B cell (primary cell): Measurements from ENCODE around the gene DNAH8. TPM values are rescaled to one million over a fixed set of nuclear protein-coding genes. Genes with fewer than 3 reads are reported as not detected.

Experiments used
- ATAC-seq: fragments of 200-7000 bp; cut with Tn5 transposase; one replicate; pipeline ENCODE4 v1.10.0; 2021; ENCODE audit warnings: low read depth, mild to moderate bottlenecking, moderate number of reproducible peaks, moderate library complexity
- CTCF ChIA-PET: fragments of 350-600 bp; sonication (Branson Sonifier 250); formaldehyde crosslinking; loops from one replicate; lab custom pipeline; 2021; ENCODE audit warnings: antibody characterized with exemption, inconsistent platforms; lab: Charles Lee
- POLR2A ChIA-PET: fragments of 350-600 bp; sonication (Branson Sonifier 250); formaldehyde crosslinking; loops from one replicate; lab custom pipeline; 2021; ENCODE audit warnings: antibody characterized with exemption; lab: Charles Lee
- DNase-seq: peaks from one replicate; pipeline ENCODE4 v3.0.0; 2013
- H2AFZ ChIP-seq: 2 replicates; pipeline ENCODE4 v1.6.1; 2012; ENCODE audit warnings: mild to moderate bottlenecking, low read depth, low read length; ENCODE audit not compliant: insufficient read depth, poor library complexity, severe bottlenecking
- H3K27ac ChIP-seq, 2 donors: 1 replicate in 1 of 2; 2 replicates in 1 of 2; pipeline ENCODE4 v1.5.1; 2012 to 2013; ENCODE audit warnings: low read length in 2 of 2, mild to moderate bottlenecking in 2 of 2, moderate library complexity in 1 of 2
- H3K27me3 ChIP-seq, 4 experiments: fragments of 200-600 bp in 1 of 4; sonication (generic) in 1 of 4; replicated peaks in 1 of 4; 1 replicate in 2 of 4; 2 replicates in 2 of 4; pipeline versions ENCODE4 v1.6.1 to v1.7.0; 2013 to 2016; ENCODE audit warnings: low read length in 3 of 4, mild to moderate bottlenecking in 2 of 4, mixed read lengths in 1 of 4, moderate library complexity in 1 of 4; ENCODE audit not compliant: insufficient read depth in 4 of 4, control insufficient read depth in 3 of 4; ENCODE audit errors: control extremely low read depth in 1 of 4
- H3K36me3 ChIP-seq, 2 experiments: replicated peaks in 1 of 2; 1 replicate in 1 of 2; 2 replicates in 1 of 2; pipeline versions ENCODE4 v1.6.1 to v1.7.1; 2013; ENCODE audit warnings: low read length in 1 of 2; ENCODE audit not compliant: insufficient read depth in 2 of 2, control insufficient read depth in 1 of 2; ENCODE audit errors: control extremely low read depth in 1 of 2, extremely low read depth in 1 of 2
- H3K4me1 ChIP-seq, 2 donors: fragments of 200-600 bp in 1 of 2; sonication (generic) in 1 of 2; 1 replicate in 1 of 2; 2 replicates in 1 of 2; pipeline versions ENCODE4 v1.5.1 to v1.6.1; 2013 to 2017; ENCODE audit warnings: low read length in 2 of 2; ENCODE audit not compliant: control insufficient read depth in 2 of 2, insufficient read depth in 2 of 2
- H3K4me2 ChIP-seq: replicated peaks from 2 replicates; pipeline ENCODE3; 2012; ENCODE audit warnings: mild to moderate bottlenecking, low read depth, low read length; ENCODE audit not compliant: poor library complexity, severe bottlenecking
- H3K4me3 ChIP-seq, 5 experiments: fragments of 200-600 bp in 1 of 5; sonication (generic) in 1 of 5; 1 replicate in 3 of 5; 2 replicates in 2 of 5; pipeline versions ENCODE4 v1.5.1 to v1.7.0; 2011 to 2016; ENCODE audit warnings: low read length in 4 of 5, mild to moderate bottlenecking in 4 of 5, low read depth in 2 of 5, control low read depth in 1 of 5, moderate library complexity in 1 of 5; ENCODE audit not compliant: insufficient read depth in 1 of 5; ENCODE audit errors: control extremely low read depth in 1 of 5, extremely low read depth in 1 of 5
- H3K79me2 ChIP-seq: fragments of 200-600 bp; sonication (generic); one replicate; pipeline ENCODE4 v1.6.0; 2016; ENCODE audit warnings: low read length; ENCODE audit not compliant: control insufficient read depth, insufficient read depth
- H3K9ac ChIP-seq: fragments of 200-600 bp; sonication (generic); 2 replicates; pipeline ENCODE4 v1.6.1; 2017; ENCODE audit warnings: mild to moderate bottlenecking, low read length, moderate library complexity
- H3K9me3 ChIP-seq, 3 donors: one replicate each; pipeline versions ENCODE4 v1.6.1 to v1.7.1; 2013; ENCODE audit warnings: low read length in 2 of 3; ENCODE audit not compliant: control insufficient read depth in 2 of 3, insufficient read depth in 1 of 3; ENCODE audit errors: control extremely low read depth in 1 of 3
- H4K20me1 ChIP-seq: 2 replicates; pipeline ENCODE4 v1.6.0; 2012; ENCODE audit warnings: mild to moderate bottlenecking, low read length; ENCODE audit not compliant: insufficient read depth, control insufficient read depth, poor library complexity, severe bottlenecking
- H3K27ac Mint-ChIP-seq: one replicate; pipeline ENCODE4 v1.8.0; 2021; ENCODE audit warnings: mixed read lengths
- H3K27me3 Mint-ChIP-seq: one replicate; pipeline ENCODE4 v1.8.0; 2021; ENCODE audit warnings: mixed read lengths
- H3K4me1 Mint-ChIP-seq: one replicate; pipeline ENCODE4 v1.8.0; 2021; ENCODE audit warnings: mixed read lengths
- H3K4me3 Mint-ChIP-seq: one replicate; pipeline ENCODE4 v1.8.0; 2021; ENCODE audit warnings: mixed read lengths
- H3K9me3 Mint-ChIP-seq: one replicate; pipeline ENCODE4 v1.8.0; 2022; ENCODE audit warnings: mixed read lengths; ENCODE audit not compliant: insufficient read depth
- CTCF ChIP-seq: fragments of 200-600 bp; IDR thresholded peaks from one replicate; pipeline ENCODE4 v1.8.0; 2022; ENCODE audit warnings: antibody characterized with exemption, mild to moderate bottlenecking
- EZH2 ChIP-seq: IDR thresholded peaks from 2 replicates; pipeline ENCODE4 v1.6.1; 2012; ENCODE audit warnings: borderline replicate concordance, low read depth, mild to moderate bottlenecking, moderate library complexity, low read length; ENCODE audit not compliant: insufficient read depth, poor library complexity, severe bottlenecking
- WGBS: methylation state at CpG from one replicate; pipeline ENCODE4 v1.1.5; 2013; ENCODE audit warnings: missing lambda C conversion rate; ENCODE audit not compliant: insufficient coverage; 5-methylcytosine and 5-hydroxymethylcytosine counted together
- intact Hi-C: fragments of 100-400 bp; cut with micrococcal nuclease; formaldehyde crosslinking; loops from one replicate; pipeline ENCODE4 v1.10.0; 2022
- polyA plus RNA-seq: library from polyadenylated mRNA; depleted of rRNA; stranded (reverse); fragments of >200 nt; gene quantifications from 2 replicates; pipeline ENCODE4 v1.2.3, GENCODE V29; 2012
- total RNA-seq, 2 donors: library from RNA; stranded (reverse); fragments of 120-200 nt in 1 of 2; gene quantifications; 1 replicate in 1 of 2; 2 replicates in 1 of 2; pipeline versions ENCODE4 v1.2.3 to v1.2.4, GENCODE V29; 2013 to 2022

Gene DNAH8
- total and polyA plus RNA-seq, 2 donors (not counting 1 experiment from before 2014, with no cell fraction given): 0.69 to 1.1 TPM

DNA sequence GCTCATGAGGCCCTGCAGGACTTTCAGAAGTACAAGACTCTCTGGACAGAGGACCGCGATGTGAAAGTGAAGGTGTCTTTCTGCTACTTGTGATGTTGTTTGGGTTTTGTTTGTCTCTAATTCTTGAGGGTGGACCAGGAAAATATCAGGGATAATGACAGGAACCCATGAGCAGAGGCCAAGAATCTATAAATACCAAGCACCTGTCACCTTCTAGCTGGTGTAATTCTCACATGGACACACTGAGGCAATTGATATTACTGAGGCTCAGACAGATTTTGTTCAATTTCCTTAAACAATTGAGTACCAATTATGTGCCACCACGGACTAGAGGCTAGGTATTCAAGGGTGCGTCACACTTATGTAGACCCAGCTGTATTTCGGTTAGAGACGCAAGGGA is 107.9 kb downstream of the DNAH8 start:
- intact Hi-C loops: no loop called here
- CTCF ChIA-PET: no interaction called here
- H3K27me3 ChIP-seq: peaks cover 0 to 3% (median 1%) of the 10 kb centered on the region in 4 experiments
- H3K4me2 ChIP-seq: no peak overlapping the region
- peaks cover 5% of the 10 kb centered on the region for H3K9me3 Mint-ChIP-seq
- DNase-seq (no peak), ATAC-seq (no peak)
- POLR2A ChIA-PET: no interaction called here
- no peaks in the 10 kb centered on the region for H4K20me1 ChIP-seq
- H3K9ac ChIP-seq: no peak overlapping the region
- peaks cover 6% of the 10 kb centered on the region for H3K27me3 Mint-ChIP-seq
- H3K27ac ChIP-seq: no peak overlapping the region
- no peaks in the 10 kb centered on the region for H3K4me1 ChIP-seq
- H3K4me3 ChIP-seq: no peak overlapping the region
- H3K36me3 ChIP-seq: no peaks in the 10 kb centered on the region
- no peaks in the 10 kb centered on the region for H3K9me3 ChIP-seq
- no peak for TF ChIP-seq CTCF
- TF ChIP-seq EZH2: no peak
- H2AFZ ChIP-seq: no peak overlapping the region
- H3K4me3 Mint-ChIP-seq: no peak overlapping the region
- 91% methylated on average over 6 of the region's 6 CpGs for WGBS
- H3K4me1 Mint-ChIP-seq: no peaks in the 10 kb centered on the region
- H3K79me2 ChIP-seq: no peaks in the 10 kb centered on the region
- no peak overlapping the region for H3K27ac Mint-ChIP-seq

GRCh38 chr6:38824243-38824894 is 109.3 kb downstream of the DNAH8 start:
- H3K4me1 ChIP-seq: no peaks in the 10 kb centered on the region
- TF ChIP-seq CTCF: no peak
- TF ChIP-seq EZH2: no peak
- Mint-ChIP-seq H3K4me1 (no peaks in the 10 kb centered on the region), H3K27ac (no peak overlapping the region), H3K9me3 (peaks cover 5% of the 10 kb centered on the region), H3K27me3 (no peaks in the 10 kb centered on the region), H3K4me3 (no peak overlapping the region)
- intact Hi-C loops: no loop called here
- no peak overlapping the region for H3K27ac ChIP-seq
- no peaks in the 10 kb centered on the region for H3K79me2 ChIP-seq
- H3K9me3 ChIP-seq: peaks cover 0 to 2% (median 0%) of the 10 kb centered on the region in 3 donors
- POLR2A ChIA-PET: no interaction called here
- no peaks in the 10 kb centered on the region for H3K36me3 ChIP-seq
- H2AFZ ChIP-seq: no peak overlapping the region
- H3K27me3 ChIP-seq: peaks cover 0 to 3% (median 1%) of the 10 kb centered on the region in 4 experiments
- H3K4me3 ChIP-seq: no peak overlapping the region
- no peaks in the 10 kb centered on the region for H4K20me1 ChIP-seq
- DNase-seq: no peak
- 100% methylated on average over 2 of the region's 5 CpGs for whole genome bisulfite sequencing
- CTCF ChIA-PET: interaction anchor here (1.0 kb wide), 1 partner anchor 48 kb away, joined by 4 read pairs; no protein-coding TSS in a partner anchor
- no peak overlapping the region for H3K4me2 ChIP-seq
- ATAC-seq: no peak
- H3K9ac ChIP-seq: no peak overlapping the region
